ENCODE results near the gene ARFIP2.
A peak's percentile ranks its signal among the peaks of the same experiment; 100 is the strongest.

DNA sequence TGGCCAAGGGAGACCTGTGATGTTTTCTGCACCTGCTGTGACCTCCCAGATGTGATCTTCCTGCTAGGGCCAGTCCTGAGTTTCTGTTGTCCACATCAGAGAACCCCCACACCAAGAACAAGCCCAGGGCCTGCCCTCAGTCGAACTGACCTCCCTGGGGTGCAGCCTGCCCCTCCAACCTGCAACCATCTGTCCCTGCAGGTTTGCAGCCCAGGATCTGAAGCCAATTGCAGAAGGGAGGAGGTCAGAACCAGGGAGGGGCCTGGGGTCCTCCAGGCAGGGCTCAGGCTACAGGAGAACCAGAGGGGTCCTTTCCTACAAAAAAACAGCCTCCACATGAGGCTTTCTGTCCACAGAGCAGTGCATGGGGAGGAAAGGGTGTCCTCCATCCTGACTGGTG, 8.2 kb downstream of the ARFIP2 start:
- TF ChIP-seq, protein P1, sequence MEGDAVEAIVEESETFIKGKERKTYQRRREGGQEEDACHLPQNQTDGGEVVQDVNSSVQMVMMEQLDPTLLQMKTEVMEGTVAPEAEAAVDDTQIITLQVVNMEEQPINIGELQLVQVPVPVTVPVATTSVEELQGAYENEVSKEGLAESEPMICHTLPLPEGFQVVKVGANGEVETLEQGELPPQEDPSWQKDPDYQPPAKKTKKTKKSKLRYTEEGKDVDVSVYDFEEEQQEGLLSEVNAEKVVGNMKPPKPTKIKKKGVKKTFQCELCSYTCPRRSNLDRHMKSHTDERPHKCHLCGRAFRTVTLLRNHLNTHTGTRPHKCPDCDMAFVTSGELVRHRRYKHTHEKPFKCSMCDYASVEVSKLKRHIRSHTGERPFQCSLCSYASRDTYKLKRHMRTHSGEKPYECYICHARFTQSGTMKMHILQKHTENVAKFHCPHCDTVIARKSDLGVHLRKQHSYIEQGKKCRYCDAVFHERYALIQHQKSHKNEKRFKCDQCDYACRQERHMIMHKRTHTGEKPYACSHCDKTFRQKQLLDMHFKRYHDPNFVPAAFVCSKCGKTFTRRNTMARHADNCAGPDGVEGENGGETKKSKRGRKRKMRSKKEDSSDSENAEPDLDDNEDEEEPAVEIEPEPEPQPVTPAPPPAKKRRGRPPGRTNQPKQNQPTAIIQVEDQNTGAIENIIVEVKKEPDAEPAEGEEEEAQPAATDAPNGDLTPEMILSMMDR (IDR thresholded peaks at IDR 0.05), result no peak
- TF ChIP-seq, protein P2, sequence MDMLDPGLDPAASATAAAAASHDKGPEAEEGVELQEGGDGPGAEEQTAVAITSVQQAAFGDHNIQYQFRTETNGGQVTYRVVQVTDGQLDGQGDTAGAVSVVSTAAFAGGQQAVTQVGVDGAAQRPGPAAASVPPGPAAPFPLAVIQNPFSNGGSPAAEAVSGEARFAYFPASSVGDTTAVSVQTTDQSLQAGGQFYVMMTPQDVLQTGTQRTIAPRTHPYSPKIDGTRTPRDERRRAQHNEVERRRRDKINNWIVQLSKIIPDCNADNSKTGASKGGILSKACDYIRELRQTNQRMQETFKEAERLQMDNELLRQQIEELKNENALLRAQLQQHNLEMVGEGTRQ (IDR thresholded peaks at IDR 0.05; ENCODE audit: borderline replicate concordance, low read depth, low read length), result no peak
- TF ChIP-seq, protein P3, sequence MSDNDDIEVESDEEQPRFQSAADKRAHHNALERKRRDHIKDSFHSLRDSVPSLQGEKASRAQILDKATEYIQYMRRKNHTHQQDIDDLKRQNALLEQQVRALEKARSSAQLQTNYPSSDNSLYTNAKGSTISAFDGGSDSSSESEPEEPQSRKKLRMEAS (IDR thresholded peaks at IDR 0.05; ENCODE audit: low read depth), result peak; percentile 4; the same call in 1 of the 2 replicates
- no peak for TF ChIP-seq POLR2AphosphoS5 (IDR thresholded peaks at IDR 0.05; ENCODE audit: low read depth, low read length)
- no peak for TF ChIP-seq NFIC (IDR thresholded peaks at IDR 0.05; ENCODE audit: borderline replicate concordance)
